Vagina (tissue), 2 donors: Measurements from ENCODE around the gene MYH7B.

ENCODE experiments used
- POLR2A ChIP-seq, 2 donors: fragments of 450-650 bp; IDR thresholded peaks; one replicate each; pipeline ENCODE4 v1.6.1; 2017; ENCODE audit warnings: antibody characterized with exemption in 2 of 2, mild to moderate bottlenecking in 2 of 2, moderate library complexity in 2 of 2
- TF ChIP-seq, protein P1 (sequence below), 3 experiments: fragments of 450-650 bp in 2 of 3; fragments of 200-600 bp in 1 of 3; sonication (generic) in 1 of 3; IDR thresholded peaks; one replicate each; pipeline ENCODE4 v1.5.1; 2017 to 2019; ENCODE audit warnings: antibody characterized with exemption in 3 of 3, mild to moderate bottlenecking in 2 of 3, moderate library complexity in 2 of 3

- TF ChIP-seq, protein P1, sequence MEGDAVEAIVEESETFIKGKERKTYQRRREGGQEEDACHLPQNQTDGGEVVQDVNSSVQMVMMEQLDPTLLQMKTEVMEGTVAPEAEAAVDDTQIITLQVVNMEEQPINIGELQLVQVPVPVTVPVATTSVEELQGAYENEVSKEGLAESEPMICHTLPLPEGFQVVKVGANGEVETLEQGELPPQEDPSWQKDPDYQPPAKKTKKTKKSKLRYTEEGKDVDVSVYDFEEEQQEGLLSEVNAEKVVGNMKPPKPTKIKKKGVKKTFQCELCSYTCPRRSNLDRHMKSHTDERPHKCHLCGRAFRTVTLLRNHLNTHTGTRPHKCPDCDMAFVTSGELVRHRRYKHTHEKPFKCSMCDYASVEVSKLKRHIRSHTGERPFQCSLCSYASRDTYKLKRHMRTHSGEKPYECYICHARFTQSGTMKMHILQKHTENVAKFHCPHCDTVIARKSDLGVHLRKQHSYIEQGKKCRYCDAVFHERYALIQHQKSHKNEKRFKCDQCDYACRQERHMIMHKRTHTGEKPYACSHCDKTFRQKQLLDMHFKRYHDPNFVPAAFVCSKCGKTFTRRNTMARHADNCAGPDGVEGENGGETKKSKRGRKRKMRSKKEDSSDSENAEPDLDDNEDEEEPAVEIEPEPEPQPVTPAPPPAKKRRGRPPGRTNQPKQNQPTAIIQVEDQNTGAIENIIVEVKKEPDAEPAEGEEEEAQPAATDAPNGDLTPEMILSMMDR (IDR thresholded peaks at IDR 0.05), result no peak
- no peak for TF ChIP-seq POLR2A (IDR thresholded peaks at IDR 0.05)
These were observed 42.1 kb downstream of the MYH7B start for GRCh38 chr20:34997774-34998173.
